Measurements from ENCODE around the gene ITGAL. TPM values are rescaled to one million over a fixed set of nuclear protein-coding genes. Genes with fewer than 3 reads are reported as not detected.

The ITGAL gene
- total and polyA plus RNA-seq, 2 donors (not counting 3 experiments of a cell fraction or from before 2014, with no cell fraction given), result not detected

- ChIA-PET POLR2A (no interaction called here), CTCF (interaction anchor here (0.7 to 1.3 kb wide), 7 partner anchors 12 to 107 kb away, joined by 3 to 7 read pairs (median 4); no protein-coding TSS in a partner anchor)
- dilution Hi-C loops (cut with MboI; ENCODE audit: extremely low pct_ligation_motif_present, low sequenced_read_pairs), result no loop called here
- no peak overlapping the region for H3K9ac ChIP-seq (replicated peaks; ENCODE audit: extremely low read depth, insufficient read depth, low read length)
- no peaks in the 10 kb centered on the region for H3K27me3 ChIP-seq (ENCODE audit: control insufficient read depth in 2 of 2, insufficient read depth in 2 of 2, low read length in 2 of 2)
- no peak for FAIRE-seq
- no peaks in the 10 kb centered on the region for H3K79me2 ChIP-seq (ENCODE audit: control insufficient read depth, insufficient read depth, low read length)
- no peak overlapping the region for H3K4me2 ChIP-seq (ENCODE audit: insufficient read depth, low read length)
- peaks cover 9% of the 10 kb centered on the region for H3K4me1 ChIP-seq (ENCODE audit: control insufficient read depth, extremely low read depth, insufficient read depth, low read length)
- intact Hi-C loops (cut with micrococcal nuclease), result loop anchor here (5.0 kb wide), 1 partner anchor 44 kb away; the partner anchor contains the start of gene SEPHS2
- no peaks in the 10 kb centered on the region for H4K20me1 ChIP-seq (replicated peaks; ENCODE audit: control insufficient read depth, extremely low read depth, insufficient read depth, low read length)
- H3K4me3 ChIP-seq (replicated peaks in 1 of 3; ENCODE audit: insufficient read depth in 1 of 3, low read depth in 1 of 3, low read length in 3 of 3), result no peak overlapping the region
- TF ChIP-seq EZH2 (IDR thresholded peaks at IDR 0.05; ENCODE audit: borderline replicate concordance, low read depth, low read length, severe bottlenecking) (no peak), CTCF (IDR thresholded peaks at IDR 0.05; ENCODE audit: extremely low read depth in 1 of 2, insufficient read depth in 1 of 2, low read depth in 1 of 2, low read length in 2 of 2) (no peak), JUN (IDR thresholded peaks at IDR 0.05; ENCODE audit: borderline replicate concordance, insufficient read depth, insufficient read length, low read depth) (no peak), MYC (IDR thresholded peaks at IDR 0.05; ENCODE audit: low read depth, low read length) (no peak), FOS (IDR thresholded peaks at IDR 0.05; ENCODE audit: borderline replicate concordance, insufficient read depth, low read length) (no peak), GATA2 (IDR thresholded peaks at IDR 0.05; ENCODE audit: insufficient read depth, insufficient read length, low read depth, low read length) (no peak), POLR2A (IDR thresholded peaks at IDR 0.05; ENCODE audit: low read depth, low read length) (no peak), MAX (IDR thresholded peaks at IDR 0.05; ENCODE audit: insufficient read depth, insufficient read length) (no peak)
- no peak for DNase-seq (ENCODE audit: low read depth, low spot score)
- H3K27ac ChIP-seq (ENCODE audit: insufficient read depth, low read depth, low read length), result no peak overlapping the region
- H2AFZ ChIP-seq (ENCODE audit: low read depth, low read length), result no peak overlapping the region
- no TSS peak for BruUV-seq (replicated peaks)
- no peaks in the 10 kb centered on the region for H3K9me1 ChIP-seq (replicated peaks; ENCODE audit: control insufficient read depth, extremely low read depth, insufficient read depth, low read length)
- no peaks in the 10 kb centered on the region for H3K9me3 ChIP-seq (replicated peaks; ENCODE audit: control insufficient read depth, insufficient read depth, low read length)
- H3K36me3 ChIP-seq (ENCODE audit: control insufficient read depth in 2 of 2, extremely low read depth in 1 of 2, insufficient read depth in 2 of 2, low read length in 2 of 2), result no peaks in the 10 kb centered on the region
These were observed 18.7 kb downstream of the ITGAL start for GRCh38 chr16:30491229-30491628.

All from endothelial cell of umbilical vein (primary cell).